Psoas muscle (tissue), 8 donors: ENCODE results near the gene ZBTB14. TPM values are rescaled to one million over a fixed set of nuclear protein-coding genes. Genes with fewer than 3 reads are reported as not detected.

Experiments used
- ATAC-seq, 4 donors: fragments of 200-7000 bp; cut with Tn5 transposase; one replicate each; pipeline ENCODE4 v1.9.1; 2020; ENCODE audit warnings: moderate library complexity in 3 of 4, mild to moderate bottlenecking in 2 of 4
- DNase-seq, 2 donors: peaks; one replicate each; pipeline ENCODE4 v3.0.0-alpha.2; 2020
- H3K27ac ChIP-seq: fragments of 200-600 bp; one replicate; pipeline ENCODE4 v1.8.0; 2022
- H3K27me3 ChIP-seq, 3 donors: fragments of 200-600 bp in 1 of 3; one replicate each; pipeline versions ENCODE4 v1.6.1 to v1.8.0; 2013 to 2022; ENCODE audit warnings: low read length in 2 of 3, mild to moderate bottlenecking in 2 of 3, moderate library complexity in 1 of 3; ENCODE audit not compliant: insufficient read depth in 3 of 3
- H3K36me3 ChIP-seq, 2 donors: fragments of 200-600 bp in 1 of 2; one replicate each; pipeline versions ENCODE4 v1.6.1 to v1.8.0; 2013 to 2022; ENCODE audit warnings: low read depth in 1 of 2, mild to moderate bottlenecking in 1 of 2, moderate library complexity in 1 of 2; ENCODE audit not compliant: insufficient read depth in 1 of 2
- H3K4me1 ChIP-seq: fragments of 200-600 bp; one replicate; pipeline ENCODE4 v1.8.0; 2022
- H3K4me3 ChIP-seq: fragments of 200-600 bp; one replicate; pipeline ENCODE4 v1.8.0; 2022; ENCODE audit warnings: mild to moderate bottlenecking
- H3K9me3 ChIP-seq: fragments of 200-600 bp; one replicate; pipeline ENCODE4 v1.8.0; 2022
- WGBS, 3 donors: extraction: QIAGEN DNeasy Blood & Tissue Kit; methylation state at CpG; one replicate each; pipeline versions ENCODE4 v1.1.6 to v1.1.7; 2013; 5-methylcytosine and 5-hydroxymethylcytosine counted together
- intact Hi-C, 2 donors: fragments of 100-400 bp; cut with DNase I; formaldehyde crosslinking; loops; one replicate each; pipeline versions ENCODE4 v1.11.0 to v1.14.2; 2022
- polyA plus RNA-seq, 3 donors: library from polyadenylated mRNA; stranded (reverse); fragments of 200-250 nt; gene quantifications; one replicate each; pipeline ENCODE4 v1.2.3, GENCODE V29; 2013
- total RNA-seq, 4 donors: library from RNA; stranded (reverse); fragmentation: NEBNext Ultra II Directional in 2 of 4; extraction: Animal tissue kit (Norgen Biotek cat#: 25700) in 2 of 4; gene quantifications; one replicate each; pipeline versions ENCODE4 v1.2.1 to v1.2.4, GENCODE V29; 2021 to 2023
- TF ChIP-seq, protein P1 (sequence below): fragments of 200-600 bp; IDR thresholded peaks from one replicate; pipeline ENCODE4 v1.8.0; 2022; ENCODE audit warnings: antibody characterized with exemption
- donor health status: healthy with polysubstance abuse.
- donor health status: DM: no; HTN: no; CAD: no; lungs with moderate emphysema.
- donor health status: Bipolar disorder and iron deficiency.
- donor health status: healthy.
- donor health status: DM: yes; HTN: yes; CAD: no.
- donor health status: DM: no; HTN: no; CAD: no.
- donor health status: DM: no; HTN: no; CAD: no.
- donor health status: DM: yes; HTN: yes; CAD: no.

Gene ZBTB14
- total and polyA plus RNA-seq, 7 donors, result 3.3 to 6.9 (median 4.2) TPM

DNA sequence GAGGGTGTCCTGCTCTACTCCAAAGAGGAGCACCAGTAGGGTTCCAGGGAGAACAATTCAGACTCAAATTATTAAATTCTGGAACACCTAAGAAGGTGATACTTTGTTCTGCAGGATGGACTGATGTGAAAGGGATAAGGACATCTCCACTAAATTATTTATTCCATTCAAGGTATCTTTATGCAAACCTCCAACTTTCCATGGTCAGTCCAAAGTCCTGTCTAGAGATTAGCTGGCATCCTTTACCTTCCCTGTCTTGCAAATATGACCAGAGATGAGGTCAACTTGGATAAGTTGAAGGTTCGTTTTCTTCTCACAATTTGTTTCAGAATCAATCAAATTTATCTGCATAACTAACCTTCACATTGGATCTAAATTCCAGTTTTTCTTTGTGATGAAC lies 8.7 kb upstream of the ZBTB14 start:
- DNase-seq (no peak), ATAC-seq (no peak)
- WGBS, 3 donors, result 60 to 74% (median 63%) methylated on average over 1 of the region's 1 CpG
- TF ChIP-seq, protein P1, sequence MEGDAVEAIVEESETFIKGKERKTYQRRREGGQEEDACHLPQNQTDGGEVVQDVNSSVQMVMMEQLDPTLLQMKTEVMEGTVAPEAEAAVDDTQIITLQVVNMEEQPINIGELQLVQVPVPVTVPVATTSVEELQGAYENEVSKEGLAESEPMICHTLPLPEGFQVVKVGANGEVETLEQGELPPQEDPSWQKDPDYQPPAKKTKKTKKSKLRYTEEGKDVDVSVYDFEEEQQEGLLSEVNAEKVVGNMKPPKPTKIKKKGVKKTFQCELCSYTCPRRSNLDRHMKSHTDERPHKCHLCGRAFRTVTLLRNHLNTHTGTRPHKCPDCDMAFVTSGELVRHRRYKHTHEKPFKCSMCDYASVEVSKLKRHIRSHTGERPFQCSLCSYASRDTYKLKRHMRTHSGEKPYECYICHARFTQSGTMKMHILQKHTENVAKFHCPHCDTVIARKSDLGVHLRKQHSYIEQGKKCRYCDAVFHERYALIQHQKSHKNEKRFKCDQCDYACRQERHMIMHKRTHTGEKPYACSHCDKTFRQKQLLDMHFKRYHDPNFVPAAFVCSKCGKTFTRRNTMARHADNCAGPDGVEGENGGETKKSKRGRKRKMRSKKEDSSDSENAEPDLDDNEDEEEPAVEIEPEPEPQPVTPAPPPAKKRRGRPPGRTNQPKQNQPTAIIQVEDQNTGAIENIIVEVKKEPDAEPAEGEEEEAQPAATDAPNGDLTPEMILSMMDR, result no peak
- peaks cover 0 to 9% (median 6%) of the 10 kb centered on the region in 3 donors for H3K27me3 ChIP-seq
- no peak overlapping the region for H3K27ac ChIP-seq
- intact Hi-C loops, result no loop called here
- no peaks in the 10 kb centered on the region for H3K36me3 ChIP-seq
- H3K4me3 ChIP-seq, result no peak overlapping the region
- no peaks in the 10 kb centered on the region for H3K4me1 ChIP-seq
- no peaks in the 10 kb centered on the region for H3K9me3 ChIP-seq

DNA sequence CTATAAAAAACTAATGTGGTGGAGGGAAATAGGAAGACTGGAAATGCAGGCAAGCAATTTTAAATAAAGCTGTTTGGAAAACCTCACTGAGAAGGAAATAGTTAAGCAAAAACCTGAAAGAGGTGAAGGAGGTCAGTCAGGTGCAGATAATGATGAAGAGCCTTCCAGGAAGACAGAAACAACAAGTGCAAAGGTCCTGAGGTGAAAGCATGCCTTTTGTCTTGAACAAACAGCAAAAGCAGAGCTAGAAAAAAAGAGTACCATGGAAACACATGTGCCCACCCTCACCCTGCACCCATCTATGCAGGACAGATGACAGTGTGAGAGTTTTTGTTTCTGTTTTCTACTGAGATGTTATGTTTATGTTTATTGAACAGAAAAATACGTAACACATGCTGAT lies 8.1 kb upstream of the ZBTB14 start:
- Histone ChIP-seq H3K27me3 (peaks cover 0 to 9% (median 6%) of the 10 kb centered on the region in 3 donors), H3K9me3 (no peaks in the 10 kb centered on the region), H3K27ac (no peak overlapping the region), H3K4me1 (no peaks in the 10 kb centered on the region), H3K36me3 (no peaks in the 10 kb centered on the region), H3K4me3 (no peak overlapping the region)
- TF ChIP-seq, protein P1, result no peak
- ATAC-seq (no peak), DNase-seq (no peak)
- intact Hi-C loops, result no loop called here
- WGBS, 3 donors, result 47 to 60% (median 52%) methylated on average over 1 of the region's 1 CpG

DNA sequence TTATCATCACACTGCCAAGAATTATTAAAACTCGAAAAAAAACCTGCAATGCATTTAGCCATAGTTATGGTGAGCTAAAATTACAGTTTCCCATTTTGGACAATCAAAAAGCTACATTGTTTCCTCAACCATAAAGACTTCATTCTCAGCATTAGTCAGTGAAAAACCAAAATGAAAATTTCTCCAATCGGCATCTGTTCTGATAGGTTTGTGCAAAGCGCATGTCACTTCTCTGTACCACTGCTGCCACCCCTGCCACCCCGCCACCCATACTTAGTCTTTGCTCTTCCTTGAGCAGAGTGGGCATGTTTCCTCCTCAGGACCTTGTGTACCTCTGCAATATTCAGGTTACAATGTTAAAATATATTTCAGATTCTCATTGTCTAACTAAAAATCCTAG lies 7.1 kb upstream of the ZBTB14 start:
- no peak for DNase-seq
- Histone ChIP-seq H3K4me1 (no peaks in the 10 kb centered on the region), H3K4me3 (no peak overlapping the region), H3K36me3 (no peaks in the 10 kb centered on the region), H3K27me3 (peaks cover 0 to 9% (median 6%) of the 10 kb centered on the region in 3 donors), H3K9me3 (no peaks in the 10 kb centered on the region), H3K27ac (no peak overlapping the region)
- no peak for ATAC-seq
- TF ChIP-seq, protein P1, result no peak
- 68 to 87% (median 84%) methylated on average over 4 of the region's 4 CpGs for WGBS, 3 donors
- intact Hi-C loops, result no loop called here

DNA sequence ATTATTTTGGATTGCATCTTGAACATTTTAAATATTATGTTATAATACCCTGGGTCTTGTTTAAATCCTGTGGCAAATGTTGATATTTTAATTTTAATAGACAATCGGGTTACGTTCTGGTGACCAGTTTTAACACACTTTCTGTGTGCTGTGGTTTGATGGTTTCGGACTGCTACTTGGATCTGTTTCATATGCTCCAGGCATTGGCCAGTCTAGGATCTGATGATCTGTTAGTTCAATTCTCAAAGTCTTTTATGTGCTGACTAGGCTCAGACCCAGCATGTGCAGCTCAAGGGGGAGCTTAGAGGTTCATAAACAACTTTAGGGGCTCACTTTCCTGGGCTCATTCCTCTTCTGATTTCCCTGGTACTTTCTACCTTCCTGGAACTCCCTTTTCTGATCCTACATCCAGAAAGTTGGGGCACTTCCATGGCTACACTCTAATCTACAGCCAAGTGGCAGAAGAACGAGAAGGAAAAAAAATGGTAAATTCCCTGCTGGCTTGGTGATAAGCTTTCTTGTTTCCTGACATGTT lies 5.0 kb upstream of the ZBTB14 start:
- no peak overlapping the region for H3K4me3 ChIP-seq
- intact Hi-C loops, result no loop called here
- peaks cover 4% of the 10 kb centered on the region for H3K4me1 ChIP-seq
- H3K27me3 ChIP-seq, result peaks cover 0 to 9% (median 6%) of the 10 kb centered on the region in 3 donors
- ATAC-seq (no peak), DNase-seq (no peak)
- TF ChIP-seq, protein P1, result no peak
- H3K27ac ChIP-seq, result no peak overlapping the region
- 68 to 77% (median 71%) methylated on average over 4 of the region's 4 CpGs for WGBS, 3 donors
- no peaks in the 10 kb centered on the region for H3K36me3 ChIP-seq
- no peaks in the 10 kb centered on the region for H3K9me3 ChIP-seq
